ENCODE measurements around the gene PGPEP1. TPM values are rescaled to one million over a fixed set of nuclear protein-coding genes. Genes with fewer than 3 reads are reported as not detected.

PGPEP1 gene
- total and polyA plus RNA-seq, 10 of the 15 experiments (the other 5 are each of a cell fraction or from before 2014, with no cell fraction given): 13.8 to 39.4 (median 17.0) TPM

DNA sequence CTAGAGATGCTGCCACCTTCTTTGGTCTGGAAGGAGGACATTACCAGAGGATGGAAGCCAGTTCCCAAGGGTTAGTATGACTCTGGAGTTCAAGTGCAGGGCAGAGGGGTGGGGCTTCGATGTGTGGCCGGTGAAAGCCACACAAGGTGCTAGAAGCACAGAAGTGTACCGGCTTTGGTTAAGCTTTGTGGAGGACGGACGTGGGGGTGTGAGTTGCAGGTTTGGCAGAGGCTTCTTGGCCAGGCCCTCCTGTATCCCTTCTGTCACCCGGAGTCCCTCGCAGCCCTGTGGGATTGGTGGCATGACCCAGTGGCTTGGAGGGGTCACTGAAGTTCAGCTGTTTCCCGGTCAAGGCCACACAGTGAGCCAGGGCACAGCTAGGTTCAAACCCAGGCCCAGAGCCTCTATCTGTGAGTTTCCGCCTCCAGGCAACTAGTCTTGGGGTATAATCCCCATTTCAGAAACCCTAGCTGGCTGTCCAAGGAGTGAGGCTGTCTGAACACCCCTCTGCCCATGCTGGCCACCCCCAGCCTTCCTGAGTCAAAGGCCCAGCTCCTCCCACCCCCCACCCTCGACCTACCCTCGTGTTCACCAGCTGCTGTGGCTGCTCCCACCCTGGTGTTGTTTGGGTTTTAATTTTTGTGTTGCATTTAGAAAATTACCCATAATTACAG, 74.2 kb downstream of the PGPEP1 start (continued):
- TF ChIP-seq, protein P1, sequence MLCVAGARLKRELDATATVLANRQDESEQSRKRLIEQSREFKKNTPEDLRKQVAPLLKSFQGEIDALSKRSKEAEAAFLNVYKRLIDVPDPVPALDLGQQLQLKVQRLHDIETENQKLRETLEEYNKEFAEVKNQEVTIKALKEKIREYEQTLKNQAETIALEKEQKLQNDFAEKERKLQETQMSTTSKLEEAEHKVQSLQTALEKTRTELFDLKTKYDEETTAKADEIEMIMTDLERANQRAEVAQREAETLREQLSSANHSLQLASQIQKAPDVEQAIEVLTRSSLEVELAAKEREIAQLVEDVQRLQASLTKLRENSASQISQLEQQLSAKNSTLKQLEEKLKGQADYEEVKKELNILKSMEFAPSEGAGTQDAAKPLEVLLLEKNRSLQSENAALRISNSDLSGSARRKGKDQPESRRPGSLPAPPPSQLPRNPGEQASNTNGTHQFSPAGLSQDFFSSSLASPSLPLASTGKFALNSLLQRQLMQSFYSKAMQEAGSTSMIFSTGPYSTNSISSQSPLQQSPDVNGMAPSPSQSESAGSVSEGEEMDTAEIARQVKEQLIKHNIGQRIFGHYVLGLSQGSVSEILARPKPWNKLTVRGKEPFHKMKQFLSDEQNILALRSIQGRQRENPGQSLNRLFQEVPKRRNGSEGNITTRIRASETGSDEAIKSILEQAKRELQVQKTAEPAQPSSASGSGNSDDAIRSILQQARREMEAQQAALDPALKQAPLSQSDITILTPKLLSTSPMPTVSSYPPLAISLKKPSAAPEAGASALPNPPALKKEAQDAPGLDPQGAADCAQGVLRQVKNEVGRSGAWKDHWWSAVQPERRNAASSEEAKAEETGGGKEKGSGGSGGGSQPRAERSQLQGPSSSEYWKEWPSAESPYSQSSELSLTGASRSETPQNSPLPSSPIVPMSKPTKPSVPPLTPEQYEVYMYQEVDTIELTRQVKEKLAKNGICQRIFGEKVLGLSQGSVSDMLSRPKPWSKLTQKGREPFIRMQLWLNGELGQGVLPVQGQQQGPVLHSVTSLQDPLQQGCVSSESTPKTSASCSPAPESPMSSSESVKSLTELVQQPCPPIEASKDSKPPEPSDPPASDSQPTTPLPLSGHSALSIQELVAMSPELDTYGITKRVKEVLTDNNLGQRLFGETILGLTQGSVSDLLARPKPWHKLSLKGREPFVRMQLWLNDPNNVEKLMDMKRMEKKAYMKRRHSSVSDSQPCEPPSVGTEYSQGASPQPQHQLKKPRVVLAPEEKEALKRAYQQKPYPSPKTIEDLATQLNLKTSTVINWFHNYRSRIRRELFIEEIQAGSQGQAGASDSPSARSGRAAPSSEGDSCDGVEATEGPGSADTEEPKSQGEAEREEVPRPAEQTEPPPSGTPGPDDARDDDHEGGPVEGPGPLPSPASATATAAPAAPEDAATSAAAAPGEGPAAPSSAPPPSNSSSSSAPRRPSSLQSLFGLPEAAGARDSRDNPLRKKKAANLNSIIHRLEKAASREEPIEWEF (IDR thresholded peaks at IDR 0.05; ENCODE audit: insufficient replicate concordance, low read depth, low read length): no peak
- TF ChIP-seq SUPT20H (IDR thresholded peaks at IDR 0.05; ENCODE audit: borderline replicate concordance, control insufficient read depth, low read depth, low read length) (no peak), CREB1 (IDR thresholded peaks at IDR 0.05; ENCODE audit: low read depth) (no peak), CREM (IDR thresholded peaks at IDR 0.05; ENCODE audit: low read depth) (no peak), MYB (IDR thresholded peaks at IDR 0.05; ENCODE audit: borderline replicate concordance, low read depth, low read length) (no peak), HDAC6 (IDR thresholded peaks at IDR 0.05; ENCODE audit: unreplicated experiment) (no peak), HCFC1 (IDR thresholded peaks at IDR 0.05; ENCODE audit: low read length) (no peak), IRF4 (IDR thresholded peaks at IDR 0.05; ENCODE audit: low read depth, low read length) (no peak), NBN (IDR thresholded peaks at IDR 0.05) (peak; percentile 49; the same call in 1 of the 2 replicates), SMC3 (IDR thresholded peaks at IDR 0.05; ENCODE audit: borderline replicate concordance, low read length) (no peak), ATF7 (IDR thresholded peaks at IDR 0.05; ENCODE audit: low read depth) (peak; percentile 43), STAT3 (IDR thresholded peaks at IDR 0.05; ENCODE audit: low read depth, low read length) (no peak), CEBPB (IDR thresholded peaks at IDR 0.05; ENCODE audit: borderline replicate concordance in 1 of 2, low read depth in 2 of 2, low read length in 2 of 2) (no peak), ZNF207 (IDR thresholded peaks at IDR 0.05; ENCODE audit: borderline replicate concordance) (no peak), GABPA (IDR thresholded peaks at IDR 0.05; ENCODE audit: low read depth) (no peak), BRCA1 (IDR thresholded peaks at IDR 0.05; ENCODE audit: low read depth, low read length) (no peak)
- TF ChIP-seq, protein P2, sequence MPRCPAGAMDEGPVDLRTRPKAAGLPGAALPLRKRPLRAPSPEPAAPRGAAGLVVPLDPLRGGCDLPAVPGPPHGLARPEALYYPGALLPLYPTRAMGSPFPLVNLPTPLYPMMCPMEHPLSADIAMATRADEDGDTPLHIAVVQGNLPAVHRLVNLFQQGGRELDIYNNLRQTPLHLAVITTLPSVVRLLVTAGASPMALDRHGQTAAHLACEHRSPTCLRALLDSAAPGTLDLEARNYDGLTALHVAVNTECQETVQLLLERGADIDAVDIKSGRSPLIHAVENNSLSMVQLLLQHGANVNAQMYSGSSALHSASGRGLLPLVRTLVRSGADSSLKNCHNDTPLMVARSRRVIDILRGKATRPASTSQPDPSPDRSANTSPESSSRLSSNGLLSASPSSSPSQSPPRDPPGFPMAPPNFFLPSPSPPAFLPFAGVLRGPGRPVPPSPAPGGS (IDR thresholded peaks at IDR 0.05; ENCODE audit: borderline replicate concordance, insufficient read depth, low read depth, low read length, poor library complexity, severe bottlenecking): no peak
- TF ChIP-seq, protein P3, sequence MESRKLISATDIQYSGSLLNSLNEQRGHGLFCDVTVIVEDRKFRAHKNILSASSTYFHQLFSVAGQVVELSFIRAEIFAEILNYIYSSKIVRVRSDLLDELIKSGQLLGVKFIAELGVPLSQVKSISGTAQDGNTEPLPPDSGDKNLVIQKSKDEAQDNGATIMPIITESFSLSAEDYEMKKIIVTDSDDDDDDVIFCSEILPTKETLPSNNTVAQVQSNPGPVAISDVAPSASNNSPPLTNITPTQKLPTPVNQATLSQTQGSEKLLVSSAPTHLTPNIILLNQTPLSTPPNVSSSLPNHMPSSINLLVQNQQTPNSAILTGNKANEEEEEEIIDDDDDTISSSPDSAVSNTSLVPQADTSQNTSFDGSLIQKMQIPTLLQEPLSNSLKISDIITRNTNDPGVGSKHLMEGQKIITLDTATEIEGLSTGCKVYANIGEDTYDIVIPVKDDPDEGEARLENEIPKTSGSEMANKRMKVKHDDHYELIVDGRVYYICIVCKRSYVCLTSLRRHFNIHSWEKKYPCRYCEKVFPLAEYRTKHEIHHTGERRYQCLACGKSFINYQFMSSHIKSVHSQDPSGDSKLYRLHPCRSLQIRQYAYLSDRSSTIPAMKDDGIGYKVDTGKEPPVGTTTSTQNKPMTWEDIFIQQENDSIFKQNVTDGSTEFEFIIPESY (IDR thresholded peaks at IDR 0.05): no peak
- TF ChIP-seq, protein P4, sequence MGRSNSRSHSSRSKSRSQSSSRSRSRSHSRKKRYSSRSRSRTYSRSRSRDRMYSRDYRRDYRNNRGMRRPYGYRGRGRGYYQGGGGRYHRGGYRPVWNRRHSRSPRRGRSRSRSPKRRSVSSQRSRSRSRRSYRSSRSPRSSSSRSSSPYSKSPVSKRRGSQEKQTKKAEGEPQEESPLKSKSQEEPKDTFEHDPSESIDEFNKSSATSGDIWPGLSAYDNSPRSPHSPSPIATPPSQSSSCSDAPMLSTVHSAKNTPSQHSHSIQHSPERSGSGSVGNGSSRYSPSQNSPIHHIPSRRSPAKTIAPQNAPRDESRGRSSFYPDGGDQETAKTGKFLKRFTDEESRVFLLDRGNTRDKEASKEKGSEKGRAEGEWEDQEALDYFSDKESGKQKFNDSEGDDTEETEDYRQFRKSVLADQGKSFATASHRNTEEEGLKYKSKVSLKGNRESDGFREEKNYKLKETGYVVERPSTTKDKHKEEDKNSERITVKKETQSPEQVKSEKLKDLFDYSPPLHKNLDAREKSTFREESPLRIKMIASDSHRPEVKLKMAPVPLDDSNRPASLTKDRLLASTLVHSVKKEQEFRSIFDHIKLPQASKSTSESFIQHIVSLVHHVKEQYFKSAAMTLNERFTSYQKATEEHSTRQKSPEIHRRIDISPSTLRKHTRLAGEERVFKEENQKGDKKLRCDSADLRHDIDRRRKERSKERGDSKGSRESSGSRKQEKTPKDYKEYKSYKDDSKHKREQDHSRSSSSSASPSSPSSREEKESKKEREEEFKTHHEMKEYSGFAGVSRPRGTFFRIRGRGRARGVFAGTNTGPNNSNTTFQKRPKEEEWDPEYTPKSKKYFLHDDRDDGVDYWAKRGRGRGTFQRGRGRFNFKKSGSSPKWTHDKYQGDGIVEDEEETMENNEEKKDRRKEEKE (IDR thresholded peaks at IDR 0.05): no peak
